GM18873 (cell line): ENCODE data around the gene TRUB2.
"Not testable (repeated sequence)": the region's sequence is repeated elsewhere in the genome, so short reads cannot be mapped to it uniquely, and the experiment has no call there.

Experiments
- ATAC-seq: cut with Tn5 transposase; IDR thresholded peaks from one replicate; pipeline ENCODE4 v1.9.1; 2021; ENCODE audit warnings: mild to moderate bottlenecking, moderate library complexity, moderate number of reproducible peaks; ENCODE audit not compliant: unreplicated experiment, low FRiP score

Gene TRUB2

GRCh38 chr9:128304136-128304970 is 17.9 kb downstream of the TRUB2 start:
- ATAC-seq: no peak

- ATAC-seq: no peak
Observed at GRCh38 chr9:128298535-128299482, 23.4 kb downstream of the TRUB2 start.

DNA sequence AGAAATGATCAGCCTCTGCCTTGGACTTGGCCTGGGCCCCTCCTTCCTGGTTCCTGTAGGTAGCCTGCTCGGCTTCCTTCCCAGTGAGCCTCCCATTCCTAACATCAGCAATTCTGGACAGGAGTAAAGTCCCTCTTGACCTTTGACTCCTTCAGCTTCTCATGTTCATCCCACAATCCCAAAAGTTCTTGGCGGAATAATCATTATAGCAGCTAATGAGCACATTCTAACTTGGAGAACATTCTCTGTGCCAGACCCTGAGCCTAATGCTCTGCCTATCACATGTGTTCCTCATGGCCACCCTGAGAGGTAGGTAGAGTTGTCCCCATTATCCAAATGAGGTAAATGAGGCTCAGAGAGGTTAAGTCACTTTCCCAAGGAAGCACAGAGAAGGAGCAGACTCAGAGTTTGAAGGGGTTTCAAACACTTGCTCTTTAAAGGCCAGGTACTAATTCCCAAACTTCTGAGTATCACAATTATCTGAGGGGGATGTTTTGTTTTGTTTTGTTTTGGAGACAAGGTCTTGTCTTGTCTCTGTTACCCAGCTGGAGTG is 24.9 kb downstream of the TRUB2 start:
- ATAC-seq: no peak

DNA sequence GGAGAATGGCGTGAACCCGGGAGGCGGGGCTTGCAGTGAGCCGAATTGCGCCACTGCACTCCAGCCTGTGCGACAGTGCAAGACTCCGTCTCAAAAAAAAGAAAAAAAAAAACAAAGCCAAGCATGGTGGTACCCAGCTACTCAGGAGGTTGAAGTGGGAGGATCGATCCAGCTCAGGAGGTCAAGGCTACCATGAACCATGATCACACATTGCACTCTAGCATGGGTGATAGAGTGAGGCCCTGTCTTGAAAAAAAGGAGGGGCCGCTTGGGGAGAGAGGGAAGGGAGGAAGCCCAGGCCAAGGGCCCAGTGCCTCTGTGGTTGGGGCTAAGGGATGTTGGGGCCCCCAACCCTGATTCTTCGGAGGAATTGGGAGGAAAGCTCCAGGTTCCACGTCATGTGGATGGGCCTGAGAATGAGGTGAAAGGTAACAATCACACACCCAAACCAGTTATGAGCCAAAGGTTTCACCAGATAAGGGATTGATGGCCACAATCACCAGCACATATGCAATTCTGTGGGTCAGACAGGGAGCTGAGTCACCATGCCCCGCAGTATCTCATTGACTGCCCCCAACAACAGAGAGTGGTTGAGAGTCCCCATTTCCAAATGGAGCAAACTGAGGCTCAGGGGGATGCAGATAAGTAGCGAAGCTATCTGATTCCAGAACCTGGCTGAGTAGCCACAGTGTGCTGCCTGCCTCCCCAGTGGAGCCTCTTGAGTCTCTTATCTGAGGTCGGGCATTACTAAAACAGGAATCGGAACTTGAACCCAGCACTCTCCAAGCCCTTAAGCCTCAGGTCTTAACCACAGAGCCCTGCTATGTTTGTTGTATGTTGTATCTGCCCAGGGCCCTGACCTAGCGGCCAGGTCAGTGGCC is 25.7 kb downstream of the TRUB2 start:
- ATAC-seq: no peak

GRCh38 chr9:128294142-128294541 is 28.1 kb downstream of the TRUB2 start:
- ATAC-seq: no peak

DNA sequence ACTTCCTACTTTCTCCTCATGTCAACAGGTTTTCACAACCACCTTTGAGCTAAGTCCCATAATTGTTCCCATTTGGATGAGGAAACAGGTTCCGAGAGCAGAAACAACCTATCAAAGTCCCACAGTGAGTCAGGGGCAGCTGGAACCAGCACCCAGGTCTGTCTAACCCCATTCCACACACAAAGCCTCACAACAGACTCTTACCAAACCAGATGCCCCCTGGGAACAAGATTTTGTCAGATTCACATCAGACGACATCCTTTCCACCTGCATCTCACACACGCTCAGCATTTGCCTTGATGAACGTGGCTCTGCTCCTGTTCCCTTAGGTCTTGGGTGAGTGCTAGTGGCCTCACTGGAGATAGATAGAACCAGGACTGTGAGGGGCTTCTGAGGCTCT is 29.2 kb downstream of the TRUB2 start:
- ATAC-seq: no peak

- no peak for ATAC-seq
Observed at GRCh38 chr9:128292009-128292408, 30.2 kb downstream of the TRUB2 start.

DNA sequence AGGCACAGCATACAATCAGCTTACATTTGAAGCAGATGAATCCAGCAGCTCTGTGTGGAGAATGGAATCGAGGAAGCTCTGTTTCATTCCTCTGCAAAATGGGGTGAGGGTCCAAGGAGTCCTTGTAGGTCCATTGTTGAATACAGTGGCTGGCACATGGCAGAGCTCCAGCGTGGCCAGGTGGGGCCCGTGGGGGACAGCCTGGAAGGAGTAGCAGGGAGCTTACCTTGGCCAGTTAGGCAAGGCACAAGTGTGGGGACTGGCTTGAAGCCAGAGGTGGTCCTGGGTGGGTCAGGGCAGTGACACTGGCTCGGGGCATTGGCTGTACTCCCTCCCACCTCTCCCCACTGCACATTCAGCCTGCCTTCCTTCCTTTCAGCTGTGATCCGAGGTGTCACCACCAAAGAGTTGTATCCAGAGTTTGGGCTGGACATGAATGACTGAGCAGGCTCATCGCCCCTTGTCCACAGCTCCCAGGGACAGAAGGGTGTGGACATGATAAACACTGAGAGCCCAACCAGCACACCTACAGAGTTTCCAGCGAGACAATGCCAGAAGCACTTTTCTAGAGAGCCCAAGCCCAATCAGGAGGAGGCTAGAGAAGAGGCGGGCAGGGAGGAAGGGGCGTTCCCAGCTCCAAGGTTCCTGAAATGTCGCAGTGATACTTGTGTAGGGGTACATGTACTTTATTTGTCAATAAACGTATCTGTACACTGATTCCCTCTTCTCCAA is 33.8 kb downstream of the TRUB2 start:
- no peak for ATAC-seq

DNA sequence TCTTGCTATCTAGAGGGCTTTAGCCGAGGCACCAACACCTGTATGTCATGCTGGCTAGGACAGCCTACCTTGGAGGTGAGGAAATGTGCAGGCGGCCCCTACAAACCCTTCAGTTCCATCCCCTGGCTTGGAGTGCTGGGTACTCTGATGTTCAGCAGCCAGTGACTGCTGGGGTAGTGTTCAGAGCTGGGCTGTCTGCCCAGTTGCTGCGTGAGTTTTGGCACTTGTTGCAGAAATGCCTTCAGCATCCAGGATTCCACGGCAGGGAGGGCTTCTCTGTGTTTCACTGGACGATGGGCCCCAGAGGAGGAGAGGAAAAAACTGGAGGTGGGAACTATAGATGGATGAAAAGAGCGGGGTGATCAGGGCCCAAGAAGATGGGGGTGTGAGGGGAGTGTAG is 35.8 kb downstream of the TRUB2 start:
- ATAC-seq: no peak

- ATAC-seq: no peak
Observed at GRCh38 chr9:128285033-128285784, 37.0 kb downstream of the TRUB2 start.

- no peak for ATAC-seq
Observed at GRCh38 chr9:128282500-128282899, 39.7 kb downstream of the TRUB2 start.

DNA sequence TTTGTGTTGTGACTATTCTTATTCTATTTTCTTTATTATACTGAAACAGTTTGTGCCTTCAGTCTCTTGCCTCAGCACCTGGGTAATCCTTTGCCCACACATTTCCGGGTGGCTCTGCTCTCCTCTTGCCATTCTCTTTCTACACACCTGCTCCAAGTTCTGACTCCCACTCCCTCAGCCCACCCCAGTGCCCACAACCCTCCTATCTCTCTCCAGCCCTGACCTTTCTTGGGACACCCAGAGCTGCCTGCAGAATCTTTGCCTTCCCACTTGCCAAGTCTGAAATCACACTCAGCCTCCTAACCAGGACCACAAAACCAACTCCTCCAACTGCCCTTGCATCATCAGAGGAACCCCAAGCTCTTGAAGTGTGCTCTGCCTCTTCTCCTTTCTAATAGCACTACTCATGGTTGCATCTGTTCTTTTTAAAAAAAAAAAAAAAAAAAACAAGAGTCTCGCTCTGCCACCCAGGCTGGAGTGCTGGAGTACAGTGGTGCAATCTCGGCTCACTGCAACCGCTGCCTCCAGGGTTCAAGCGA is 42.1 kb downstream of the TRUB2 start:
- ATAC-seq: no peak

DNA sequence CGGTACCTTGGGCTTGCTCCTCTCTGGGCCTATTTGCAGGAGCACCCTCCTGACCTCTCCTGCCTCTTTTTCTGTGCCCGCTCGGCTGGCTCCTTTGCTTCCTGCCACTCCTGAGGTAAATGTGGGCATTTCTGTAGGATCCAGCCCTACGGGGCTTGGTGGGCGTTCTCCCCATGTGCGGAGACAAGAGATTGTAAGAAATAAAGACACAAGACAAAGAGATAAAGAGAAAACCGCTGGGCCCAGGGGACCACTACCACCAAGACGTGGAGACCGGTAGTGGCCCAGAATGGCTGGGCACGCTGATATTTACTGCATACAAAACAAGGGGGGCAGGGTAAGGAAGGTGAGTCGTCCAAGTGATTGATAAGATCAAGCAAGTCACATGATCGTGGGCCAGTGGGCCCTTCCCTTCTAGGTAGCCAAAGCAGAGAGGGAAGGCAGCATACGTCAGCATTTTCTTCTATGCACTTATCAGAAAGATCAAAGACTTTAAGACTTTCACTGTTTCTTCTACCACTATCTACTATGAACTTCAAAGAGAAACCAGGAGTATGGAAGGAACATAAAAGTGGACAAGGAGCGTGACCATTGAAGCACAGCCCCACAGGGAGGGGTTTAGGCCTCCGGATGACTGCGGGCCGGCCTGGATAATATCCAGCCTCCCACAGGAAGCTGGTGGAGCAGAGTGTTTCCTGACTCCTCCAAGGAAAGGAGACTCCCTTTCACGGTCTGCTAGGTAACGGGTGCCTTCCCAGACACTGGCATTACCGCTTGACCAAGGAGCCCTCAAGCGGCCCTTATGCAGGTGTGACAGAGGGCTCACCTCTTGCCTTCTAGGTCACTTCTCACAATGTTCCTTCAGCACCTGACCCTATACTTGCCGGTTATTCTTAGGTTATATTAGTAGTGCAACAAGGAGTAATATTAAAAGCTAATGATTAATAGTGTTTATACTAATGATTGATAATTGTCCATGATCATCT is 42.9 kb downstream of the TRUB2 start:
- ATAC-seq: not testable (repeated sequence)

DNA sequence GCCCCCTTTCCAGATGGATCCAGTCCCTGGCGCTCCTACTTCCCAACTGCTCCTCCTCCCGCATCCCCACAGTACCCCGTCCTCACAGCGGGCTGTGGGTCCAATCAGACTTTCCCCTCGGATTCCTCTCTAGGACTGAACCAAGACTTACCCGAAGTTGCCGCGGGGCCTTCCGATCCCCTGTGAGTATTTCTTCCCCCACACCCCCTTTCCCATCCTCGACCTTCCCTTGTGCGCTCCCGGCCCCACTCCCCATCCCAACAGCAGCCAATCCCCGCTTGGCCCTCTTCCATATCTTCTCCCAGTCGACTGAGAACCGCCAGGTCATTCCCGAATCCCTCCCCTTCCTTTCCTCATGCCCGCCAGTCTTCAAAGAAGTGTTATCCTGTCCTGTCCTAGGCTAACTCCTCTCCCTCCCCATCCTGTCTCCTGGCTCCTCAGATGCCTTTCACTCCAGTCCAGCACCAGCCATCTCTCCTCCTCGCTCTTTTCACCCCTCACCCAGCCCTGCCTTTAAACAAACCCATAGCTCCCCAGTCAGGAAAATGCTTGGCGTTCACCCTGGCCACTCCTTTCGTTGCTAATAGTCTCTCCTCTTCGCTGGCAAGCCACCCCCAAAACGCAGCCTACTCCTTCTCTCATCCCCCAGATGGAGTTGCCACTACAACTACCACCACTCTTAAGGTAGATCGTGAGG is 45.5 kb downstream of the TRUB2 start:
- ATAC-seq: no peak

GRCh38 chr9:128276008-128276573 is 46.2 kb downstream of the TRUB2 start, which contains the start of gene SWI5:
SWI5 (plus strand) TSS chr9:128276276.
- ATAC-seq: peak; percentile 89
